ENCODE measurements around the gene P2RX5. TPM values are rescaled to one million over a fixed set of nuclear protein-coding genes. Genes with fewer than 3 reads are reported as not detected.
A peak's percentile ranks its signal among the peaks of the same experiment; 100 is the strongest.

P2RX5 gene
- total RNA-seq, 1 experiment from 2014 or later: 8.8 TPM

- no peak for TF ChIP-seq ZNF512 (CRISPR knock-in tag; IDR thresholded peaks at IDR 0.05; ENCODE audit: borderline replicate concordance)
- TF ChIP-seq USF2 (CRISPR knock-in tag; IDR thresholded peaks at IDR 0.05): peak; percentile 100
- no peak for TF ChIP-seq TP53 (CRISPR knock-in tag; IDR thresholded peaks at IDR 0.05)
- TF ChIP-seq GTF2I (CRISPR knock-in tag; conservative IDR thresholded peaks at IDR 0.05): no peak
- TF ChIP-seq GRHL2 (CRISPR knock-in tag; IDR thresholded peaks at IDR 0.05; ENCODE audit: insufficient replicate concordance, severe bottlenecking): no peak
- peak; percentile 40; the same call in 1 of the 2 replicates for TF ChIP-seq FOXP4 (CRISPR knock-in tag; IDR thresholded peaks at IDR 0.05)
- TF ChIP-seq CTCF (IDR thresholded peaks at IDR 0.05): no peak
- no peak for TF ChIP-seq HMGA2 (CRISPR knock-in tag; IDR thresholded peaks at IDR 0.05)
- no peak for TF ChIP-seq SMAD4 (CRISPR knock-in tag; IDR thresholded peaks at IDR 0.05)
- TF ChIP-seq ZBTB21 (CRISPR knock-in tag; IDR thresholded peaks at IDR 0.05; ENCODE audit: borderline replicate concordance): 0 out of 2 replicates have a peak, but pooled peaks have one; percentile 45
- no peak for TF ChIP-seq NR2C2 (CRISPR knock-in tag; IDR thresholded peaks at IDR 0.05)
- no peak for TF ChIP-seq ZNF121 (CRISPR knock-in tag; IDR thresholded peaks at IDR 0.05)
- no peak for TF ChIP-seq EMX1 (CRISPR knock-in tag; IDR thresholded peaks at IDR 0.05)
- TF ChIP-seq TEAD1 (CRISPR knock-in tag; IDR thresholded peaks at IDR 0.05): peak; percentile 94
- TF ChIP-seq USF1 (CRISPR knock-in tag; IDR thresholded peaks at IDR 0.05): peak; percentile 100
- no peak for TF ChIP-seq PRRX2 (CRISPR knock-in tag; IDR thresholded peaks at IDR 0.05)
- TF ChIP-seq ZNF232 (CRISPR knock-in tag; IDR thresholded peaks at IDR 0.05): no peak; the same call in 1 of the 2 replicates
- TF ChIP-seq NFE2L1 (CRISPR knock-in tag; IDR thresholded peaks at IDR 0.05): no peak
- no peak for TF ChIP-seq ATF2 (CRISPR knock-in tag; IDR thresholded peaks at IDR 0.05; ENCODE audit: borderline replicate concordance, low read depth)
- TF ChIP-seq ERG (CRISPR knock-in tag; IDR thresholded peaks at IDR 0.05): no peak
- 0 out of 2 replicates have a peak, but pooled peaks have one; percentile 45 for TF ChIP-seq ETV6 (CRISPR knock-in tag; IDR thresholded peaks at IDR 0.05)
- TF ChIP-seq MXD4 (CRISPR knock-in tag; IDR thresholded peaks at IDR 0.05; ENCODE audit: borderline replicate concordance): no peak
- no peak for TF ChIP-seq PREB (CRISPR knock-in tag; IDR thresholded peaks at IDR 0.05; ENCODE audit: borderline replicate concordance)
- 0 out of 2 replicates have a peak, but pooled peaks have one; percentile 53 for TF ChIP-seq RELA (CRISPR knock-in tag; IDR thresholded peaks at IDR 0.05; ENCODE audit: borderline replicate concordance)
- no peak for TF ChIP-seq CDX4 (CRISPR knock-in tag; IDR thresholded peaks at IDR 0.05; ENCODE audit: borderline replicate concordance)
- TF ChIP-seq ZMAT4 (CRISPR knock-in tag; IDR thresholded peaks at IDR 0.05): no peak
- TF ChIP-seq NR3C1 (CRISPR knock-in tag; conservative IDR thresholded peaks at IDR 0.05; ENCODE audit: low read depth): no peak
These were observed 59.6 kb downstream of the P2RX5 start, which contains the start of the genes CTNS and SHPK (continued) for GRCh38 chr17:3636154-3636907.

Measured in WTC11 (cell line).